ENCODE measurements around the gene CEBPA. TPM values are rescaled to one million over a fixed set of nuclear protein-coding genes. Genes with fewer than 3 reads are reported as not detected.

The CEBPA gene
- total RNA-seq, 2 donors from 2014 or later: 67.1 to 76.4 TPM

- no peak for TF ChIP-seq CTCF (IDR thresholded peaks at IDR 0.05)
- intact Hi-C loops (cut with DNase I): no loop called here
- no peaks in the 10 kb centered on the region for H3K36me3 ChIP-seq
- no peak for DNase-seq
- H3K4me1 ChIP-seq: peaks cover 10% of the 10 kb centered on the region
- no peak overlapping the region for H3K4me3 ChIP-seq
- no peaks in the 10 kb centered on the region for H3K9me3 ChIP-seq
- H3K27ac ChIP-seq: no peak overlapping the region
- H3K27me3 ChIP-seq: no peaks in the 10 kb centered on the region
- no peak overlapping the region for H3K9ac ChIP-seq (ENCODE audit: low read depth in 2 of 2, low read length in 2 of 2)
Observed at GRCh38 chr19:33270769-33271168, 31.6 kb downstream of the CEBPA start.

DNA sequence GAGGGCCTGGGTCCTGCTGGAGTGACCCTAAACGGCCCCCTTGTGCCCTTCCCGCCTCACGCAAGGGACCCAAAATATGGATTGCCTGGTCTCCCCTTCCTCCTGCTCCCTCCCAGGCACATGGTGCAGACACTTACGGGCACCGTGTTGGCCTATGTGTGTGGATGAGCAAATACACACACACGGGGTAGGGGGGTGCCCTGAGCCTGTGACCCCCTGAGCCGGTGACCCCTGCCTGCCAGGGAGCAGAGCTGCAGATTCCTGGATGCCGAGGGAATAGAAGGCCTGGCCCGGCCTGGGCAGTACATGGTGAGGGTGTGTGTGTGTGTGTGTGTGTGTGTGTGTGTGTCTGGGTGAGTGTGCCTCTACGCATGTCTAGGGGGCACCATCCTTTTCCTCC is 33.3 kb downstream of the CEBPA start:
- intact Hi-C loops (cut with DNase I): no loop called here
- no peak overlapping the region for H3K9ac ChIP-seq (ENCODE audit: low read depth in 2 of 2, low read length in 2 of 2)
- TF ChIP-seq CTCF (IDR thresholded peaks at IDR 0.05): no peak
- H3K4me3 ChIP-seq: no peak overlapping the region
- no peak for DNase-seq
- no peaks in the 10 kb centered on the region for H3K36me3 ChIP-seq
- no peak overlapping the region for H3K27ac ChIP-seq
- H3K4me1 ChIP-seq: peaks cover 8% of the 10 kb centered on the region
- no peaks in the 10 kb centered on the region for H3K27me3 ChIP-seq
- no peaks in the 10 kb centered on the region for H3K9me3 ChIP-seq

DNA sequence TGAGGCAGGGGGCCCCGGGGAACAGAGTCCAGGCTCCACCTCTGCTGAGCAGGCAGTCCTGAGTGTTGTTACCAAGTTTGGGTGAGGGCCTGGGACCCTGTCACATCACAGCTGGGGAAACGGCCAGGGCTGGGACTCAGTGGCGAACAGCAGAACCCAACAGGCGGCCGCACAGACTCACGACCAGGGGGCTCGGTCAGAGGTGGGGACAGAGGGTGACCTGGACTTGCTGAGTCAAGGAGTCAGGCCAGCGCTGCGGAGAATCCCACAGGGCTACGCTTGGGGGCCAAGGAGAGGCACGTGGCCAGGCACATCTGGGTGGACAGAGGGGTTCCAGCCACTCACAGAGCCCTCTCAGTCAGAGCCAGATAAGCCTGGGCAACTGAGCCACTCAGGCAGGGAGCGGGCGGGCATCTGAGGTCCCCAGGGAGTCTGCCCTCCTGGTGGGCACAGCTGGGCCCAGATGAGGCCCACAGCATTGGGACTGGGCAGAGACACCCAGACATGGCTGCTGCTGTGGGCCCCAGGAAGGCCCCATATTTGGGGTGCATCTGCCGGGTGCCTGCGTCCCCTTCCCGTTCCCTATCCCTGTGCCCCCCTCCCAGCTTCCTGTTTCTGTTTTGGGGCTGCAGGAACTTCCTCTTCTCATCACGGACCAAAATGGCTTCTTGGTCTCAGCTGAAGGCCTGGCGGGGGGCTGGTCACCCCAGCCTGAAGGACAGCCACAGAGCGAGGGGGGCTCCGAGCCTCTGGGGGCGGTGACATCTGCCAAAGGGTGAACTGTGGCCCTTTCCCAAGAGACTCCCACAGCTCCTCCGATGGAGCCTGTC is 34.0 kb downstream of the CEBPA start:
- DNase-seq: no peak
- Histone ChIP-seq H3K27ac (no peak overlapping the region), H3K36me3 (no peaks in the 10 kb centered on the region), H3K27me3 (no peaks in the 10 kb centered on the region), H3K4me3 (no peak overlapping the region), H3K9ac (ENCODE audit: low read depth in 2 of 2, low read length in 2 of 2) (no peak overlapping the region), H3K4me1 (peaks cover 2% of the 10 kb centered on the region), H3K9me3 (no peaks in the 10 kb centered on the region)
- TF ChIP-seq CTCF (IDR thresholded peaks at IDR 0.05): no peak
- intact Hi-C loops (cut with DNase I): no loop called here

GRCh38 chr19:33267706-33268105 is 34.6 kb downstream of the CEBPA start:
- no peak overlapping the region for H3K4me3 ChIP-seq
- intact Hi-C loops (cut with DNase I): no loop called here
- H3K27ac ChIP-seq: no peak overlapping the region
- H3K36me3 ChIP-seq: no peaks in the 10 kb centered on the region
- H3K9me3 ChIP-seq: no peaks in the 10 kb centered on the region
- no peaks in the 10 kb centered on the region for H3K27me3 ChIP-seq
- TF ChIP-seq CTCF (IDR thresholded peaks at IDR 0.05): no peak
- H3K4me1 ChIP-seq: no peaks in the 10 kb centered on the region
- no peak for DNase-seq
- H3K9ac ChIP-seq (ENCODE audit: low read depth in 2 of 2, low read length in 2 of 2): no peak overlapping the region

GRCh38 chr19:33266974-33267484 is 35.3 kb downstream of the CEBPA start:
- Histone ChIP-seq H3K4me1 (no peaks in the 10 kb centered on the region), H3K4me3 (no peak overlapping the region), H3K9ac (ENCODE audit: low read depth in 2 of 2, low read length in 2 of 2) (no peak overlapping the region), H3K27ac (no peak overlapping the region), H3K9me3 (no peaks in the 10 kb centered on the region), H3K36me3 (no peaks in the 10 kb centered on the region), H3K27me3 (no peaks in the 10 kb centered on the region)
- intact Hi-C loops (cut with DNase I): no loop called here
- TF ChIP-seq CTCF (IDR thresholded peaks at IDR 0.05): no peak
- no peak for DNase-seq
